NOMO-1 (cell line): ENCODE measurements around the gene ALG11.

Source experiments
- DNase-seq, 2 experiments: peaks; one replicate each; lab custom pipeline; 2025; ENCODE audit not compliant: unreplicated experiment in 2 of 2; lab: John Stamatoyannopoulos, UW

ALG11 gene

GRCh38 chr13:51997186-51997585 lies 15.0 kb upstream of the ALG11 start:
- DNase-seq: no peak

GRCh38 chr13:51997641-51998330 lies 14.4 kb upstream of the ALG11 start:
- no peak for DNase-seq

GRCh38 chr13:51998723-51999509 lies 13.3 kb upstream of the ALG11 start:
- DNase-seq: no peak

GRCh38 chr13:51999510-51999911 lies 12.7 kb upstream of the ALG11 start:
- DNase-seq: no peak

GRCh38 chr13:51999921-52000320 lies 12.3 kb upstream of the ALG11 start:
- DNase-seq: no peak

GRCh38 chr13:52001120-52001731 lies 11.0 kb upstream of the ALG11 start:
- peak; percentile 17 to 60 for DNase-seq

GRCh38 chr13:52002361-52002760 lies 9.8 kb upstream of the ALG11 start:
- no peak for DNase-seq

- DNase-seq: no peak
Measured at GRCh38 chr13:52003541-52003940, 8.7 kb upstream of the ALG11 start.

GRCh38 chr13:52004511-52005170 lies 7.6 kb upstream of the ALG11 start:
- DNase-seq: no peak

- DNase-seq: no peak
Measured at GRCh38 chr13:52005841-52006522, 6.2 kb upstream of the ALG11 start.

- DNase-seq: no peak
Measured at GRCh38 chr13:52006523-52007245, 5.5 kb upstream of the ALG11 start.

- DNase-seq: no peak
Measured at GRCh38 chr13:52009946-52010345, 2.3 kb upstream of the ALG11 start.

- no peak for DNase-seq
Measured at GRCh38 chr13:52010890-52011631, 1.1 kb upstream of the ALG11 start, which contains the start of gene ATP7B. Gene ATP7B (minus strand): TSS chr13:52011450. CDS start chr13:52011337, 113 bp downstream.

- DNase-seq: no peak
Measured at GRCh38 chr13:52012512-52012836, 276 bp downstream of the ALG11 start.

GRCh38 chr13:52016296-52016695 lies 4.1 kb downstream of the ALG11 start:
- no peak for DNase-seq

GRCh38 chr13:52020191-52020590 lies 8.0 kb downstream of the ALG11 start:
- no peak for DNase-seq

- DNase-seq: no peak
Measured at GRCh38 chr13:52022356-52022755, 10.2 kb downstream of the ALG11 start.

- no peak for DNase-seq
Measured at GRCh38 chr13:52024481-52024880, 12.3 kb downstream of the ALG11 start, which contains the start of gene UTP14C. Gene UTP14C (plus strand): TSS chr13:52024691. CDS start chr13:52028805, 4,114 bp downstream.
